HEK293 (cell line): ENCODE results near the gene ISY1.
A peak's percentile ranks its signal among the peaks of the same experiment; 100 is the strongest.

Source experiments
- FEZF1 ChIP-seq: fragments of 450-650 bp; formaldehyde crosslinking; IDR thresholded peaks from 2 replicates; pipeline ENCODE4 v1.5.1; 2016; ENCODE audit warnings: missing biosample characterization, missing genetic modification characterization
- KLF8 ChIP-seq: fragments of 450-650 bp; formaldehyde crosslinking; IDR thresholded peaks from 2 replicates; pipeline ENCODE4 v1.5.1; 2016; ENCODE audit warnings: missing biosample characterization, missing genetic modification characterization
- MEIS1 ChIP-seq: sonication (generic); formaldehyde crosslinking; IDR thresholded peaks from 2 replicates; pipeline ENCODE4 v1.8.1; 2022; ENCODE audit warnings: missing genetic modification reagents, mild to moderate bottlenecking, borderline replicate concordance
- OSR2 ChIP-seq: fragments of 450-650 bp; formaldehyde crosslinking; IDR thresholded peaks from 2 replicates; pipeline ENCODE4 v1.5.1; 2016; ENCODE audit warnings: missing biosample characterization, missing genetic modification characterization
- OVOL3 ChIP-seq: fragments of 450-650 bp; formaldehyde crosslinking; IDR thresholded peaks from 2 replicates; pipeline ENCODE4 v1.5.1; 2016; ENCODE audit warnings: missing biosample characterization, missing genetic modification characterization
- PBX3 ChIP-seq: sonication (generic); formaldehyde crosslinking; IDR thresholded peaks from 2 replicates; pipeline ENCODE4 v1.8.1; 2022; ENCODE audit warnings: mild to moderate bottlenecking, moderate library complexity, missing genetic modification reagents
- PRDM1 ChIP-seq: fragments of 450-650 bp; formaldehyde crosslinking; IDR thresholded peaks from 2 replicates; pipeline ENCODE4; 2016; ENCODE audit warnings: missing biosample characterization, missing genetic modification characterization
- SCRT1 ChIP-seq: fragments of 450-650 bp; formaldehyde crosslinking; IDR thresholded peaks from 2 replicates; pipeline ENCODE4 v1.5.1; 2016; ENCODE audit warnings: missing biosample characterization, missing genetic modification characterization, borderline replicate concordance
- ZBTB17 ChIP-seq: fragments of 450-650 bp; formaldehyde crosslinking; IDR thresholded peaks from 2 replicates; pipeline ENCODE4 v1.5.1; 2016; ENCODE audit warnings: missing biosample characterization, missing genetic modification characterization
- ZNF132 ChIP-seq: fragments of 450-650 bp; formaldehyde crosslinking; IDR thresholded peaks from 2 replicates; pipeline ENCODE4 v1.5.1; 2017; ENCODE audit warnings: missing biosample characterization, missing genetic modification characterization, borderline replicate concordance
- ZNF138 ChIP-seq: fragments of 450-650 bp; formaldehyde crosslinking; IDR thresholded peaks from 2 replicates; pipeline ENCODE4 v1.5.1; 2016; ENCODE audit warnings: missing biosample characterization, missing genetic modification characterization, borderline replicate concordance
- ZNF2 ChIP-seq: fragments of 450-650 bp; formaldehyde crosslinking; IDR thresholded peaks from 2 replicates; pipeline ENCODE4 v1.5.1; 2016; ENCODE audit warnings: missing biosample characterization, missing genetic modification characterization
- ZNF214 ChIP-seq: fragments of 450-650 bp; formaldehyde crosslinking; IDR thresholded peaks from 2 replicates; pipeline ENCODE4 v1.5.1; 2017; ENCODE audit warnings: missing biosample characterization, mild to moderate bottlenecking, missing genetic modification characterization, borderline replicate concordance
- ZNF221 ChIP-seq: fragments of 450-650 bp; formaldehyde crosslinking; IDR thresholded peaks from 2 replicates; pipeline ENCODE4 v1.5.1; 2017; ENCODE audit warnings: missing biosample characterization, missing genetic modification characterization, borderline replicate concordance
- ZNF416 ChIP-seq: fragments of 450-650 bp; formaldehyde crosslinking; IDR thresholded peaks from 2 replicates; pipeline ENCODE4 v1.5.1; 2016; ENCODE audit warnings: missing biosample characterization, missing genetic modification characterization
- ZNF433 ChIP-seq: fragments of 450-650 bp; formaldehyde crosslinking; IDR thresholded peaks from 2 replicates; pipeline ENCODE4 v1.5.1; 2016; ENCODE audit warnings: missing biosample characterization, missing genetic modification characterization, low read depth
- ZNF473 ChIP-seq: fragments of 450-650 bp; formaldehyde crosslinking; IDR thresholded peaks from 2 replicates; pipeline ENCODE4 v1.5.1; 2017; ENCODE audit warnings: missing biosample characterization, missing genetic modification characterization
- ZNF670 ChIP-seq: fragments of 450-650 bp; formaldehyde crosslinking; IDR thresholded peaks from 2 replicates; pipeline ENCODE4 v1.5.1; 2016; ENCODE audit warnings: missing biosample characterization, missing genetic modification characterization, low read depth
- ZNF701 ChIP-seq: fragments of 450-650 bp; formaldehyde crosslinking; IDR thresholded peaks from 2 replicates; pipeline ENCODE4 v1.5.1; 2016; ENCODE audit warnings: missing biosample characterization, missing genetic modification characterization
- ZNF747 ChIP-seq: fragments of 450-650 bp; formaldehyde crosslinking; IDR thresholded peaks from 2 replicates; pipeline ENCODE4 v1.5.1; 2016; ENCODE audit warnings: missing biosample characterization, missing genetic modification characterization
- ZNF830 ChIP-seq: fragments of 450-650 bp; IDR thresholded peaks from 2 replicates; pipeline ENCODE4 v1.5.0; 2018; ENCODE audit warnings: missing biosample characterization, missing genetic modification characterization, low read depth, mild to moderate bottlenecking, moderate library complexity
- ZNF837 ChIP-seq: fragments of 450-650 bp; formaldehyde crosslinking; IDR thresholded peaks from 2 replicates; pipeline ENCODE4 v1.5.1; 2016; ENCODE audit warnings: missing biosample characterization, missing genetic modification characterization
- TF ChIP-seq, protein P1 (sequence below): fragments of 450-650 bp; formaldehyde crosslinking; IDR thresholded peaks from 2 replicates; pipeline ENCODE4 v1.5.1; 2017; ENCODE audit warnings: missing biosample characterization, missing genetic modification characterization
- TF ChIP-seq, protein P2 (sequence below): fragments of 450-650 bp; formaldehyde crosslinking; IDR thresholded peaks from 2 replicates; pipeline ENCODE4 v1.5.1; 2017; ENCODE audit warnings: missing biosample characterization, missing genetic modification characterization
- TF ChIP-seq, protein P3 (sequence below): fragments of 450-650 bp; formaldehyde crosslinking; IDR thresholded peaks from 2 replicates; pipeline ENCODE4 v1.5.1; 2016; ENCODE audit warnings: missing biosample characterization, missing genetic modification characterization
- TF ChIP-seq, protein P4 (sequence below): fragments of 450-650 bp; formaldehyde crosslinking; IDR thresholded peaks from 2 replicates; pipeline ENCODE4 v1.5.1; 2016; ENCODE audit warnings: missing biosample characterization, missing genetic modification characterization
- TF ChIP-seq, protein P5 (sequence below): fragments of 450-650 bp; IDR thresholded peaks from 2 replicates; pipeline ENCODE4 v1.5.1; 2018; ENCODE audit warnings: missing biosample characterization, mild to moderate bottlenecking, missing genetic modification characterization

The ISY1 gene

DNA sequence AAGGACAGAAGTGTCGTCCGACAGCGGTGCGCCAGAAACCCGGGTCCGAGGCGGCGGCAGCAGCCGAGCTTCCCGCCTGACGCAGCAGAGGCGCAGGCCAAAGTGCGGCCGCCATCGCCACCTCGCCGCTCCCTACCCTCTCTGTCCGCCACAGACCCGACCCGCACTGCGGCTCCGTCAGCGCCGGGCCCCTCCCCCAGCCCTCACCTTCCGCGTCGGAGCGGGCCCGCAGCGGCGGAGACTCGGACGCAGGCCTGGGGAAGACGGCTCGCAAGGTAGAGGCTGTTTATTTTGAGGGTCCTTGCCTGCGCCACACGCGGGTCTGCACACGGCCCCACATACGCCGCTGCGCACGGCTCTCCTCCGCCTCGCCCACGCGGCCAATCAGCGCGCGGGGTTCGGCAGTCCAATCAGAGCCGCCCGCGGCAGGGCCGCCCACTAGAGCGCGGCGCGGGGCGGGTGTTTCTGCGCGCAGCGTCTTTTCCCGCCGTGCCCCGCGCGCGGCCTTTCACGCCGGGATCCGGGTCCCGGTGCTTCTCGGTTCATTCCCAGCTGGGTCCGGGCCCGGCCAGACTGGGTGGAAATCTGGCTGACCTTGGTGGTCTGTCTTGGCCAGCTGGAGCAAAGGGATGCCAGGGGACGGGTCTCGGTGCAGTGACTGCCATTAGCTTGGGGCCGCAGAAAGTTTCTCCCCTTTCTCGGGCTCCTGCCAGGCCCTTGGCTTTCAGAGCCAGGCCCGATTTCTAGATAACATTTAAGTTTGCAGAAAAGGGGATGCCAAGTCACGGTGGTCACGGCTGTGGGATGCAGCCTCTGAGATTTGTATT lies 22.9 kb upstream of the ISY1 start, which contains the start of gene CNBP (continued):
- TF ChIP-seq ZNF747 (tag by site-specific recombination) (no peak), ZNF473 (tag by site-specific recombination) (no peak), ZNF837 (tag by site-specific recombination) (no peak), ZNF138 (no peak), ZNF670 (tag by site-specific recombination) (no peak), ZBTB17 (tag by site-specific recombination) (peak; percentile 36; the same call in 1 of the 2 replicates), PRDM1 (tag by site-specific recombination) (no peak), ZNF433 (tag by site-specific recombination) (no peak), ZNF214 (tag by site-specific recombination) (no peak), ZNF221 (tag by site-specific recombination) (no peak), MEIS1 (no peak), OSR2 (tag by site-specific recombination) (no peak), KLF8 (tag by site-specific recombination) (no peak; the same call in 1 of the 2 replicates), OVOL3 (tag by site-specific recombination) (no peak; the same call in 1 of the 2 replicates), ZNF830 (tag by site-specific recombination) (no peak), ZNF416 (no peak), FEZF1 (peak; percentile 45), PBX3 (peak; percentile 52; the same call in 1 of the 2 replicates), ZNF701 (tag by site-specific recombination) (no peak), ZNF132 (no peak), ZNF2 (0 out of 2 replicates have a peak, but pooled peaks have one; percentile 48), SCRT1 (no peak)
- TF ChIP-seq, protein P1, sequence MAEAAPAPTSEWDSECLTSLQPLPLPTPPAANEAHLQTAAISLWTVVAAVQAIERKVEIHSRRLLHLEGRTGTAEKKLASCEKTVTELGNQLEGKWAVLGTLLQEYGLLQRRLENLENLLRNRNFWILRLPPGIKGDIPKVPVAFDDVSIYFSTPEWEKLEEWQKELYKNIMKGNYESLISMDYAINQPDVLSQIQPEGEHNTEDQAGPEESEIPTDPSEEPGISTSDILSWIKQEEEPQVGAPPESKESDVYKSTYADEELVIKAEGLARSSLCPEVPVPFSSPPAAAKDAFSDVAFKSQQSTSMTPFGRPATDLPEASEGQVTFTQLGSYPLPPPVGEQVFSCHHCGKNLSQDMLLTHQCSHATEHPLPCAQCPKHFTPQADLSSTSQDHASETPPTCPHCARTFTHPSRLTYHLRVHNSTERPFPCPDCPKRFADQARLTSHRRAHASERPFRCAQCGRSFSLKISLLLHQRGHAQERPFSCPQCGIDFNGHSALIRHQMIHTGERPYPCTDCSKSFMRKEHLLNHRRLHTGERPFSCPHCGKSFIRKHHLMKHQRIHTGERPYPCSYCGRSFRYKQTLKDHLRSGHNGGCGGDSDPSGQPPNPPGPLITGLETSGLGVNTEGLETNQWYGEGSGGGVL (tag by site-specific recombination) = no peak
- TF ChIP-seq, protein P2, sequence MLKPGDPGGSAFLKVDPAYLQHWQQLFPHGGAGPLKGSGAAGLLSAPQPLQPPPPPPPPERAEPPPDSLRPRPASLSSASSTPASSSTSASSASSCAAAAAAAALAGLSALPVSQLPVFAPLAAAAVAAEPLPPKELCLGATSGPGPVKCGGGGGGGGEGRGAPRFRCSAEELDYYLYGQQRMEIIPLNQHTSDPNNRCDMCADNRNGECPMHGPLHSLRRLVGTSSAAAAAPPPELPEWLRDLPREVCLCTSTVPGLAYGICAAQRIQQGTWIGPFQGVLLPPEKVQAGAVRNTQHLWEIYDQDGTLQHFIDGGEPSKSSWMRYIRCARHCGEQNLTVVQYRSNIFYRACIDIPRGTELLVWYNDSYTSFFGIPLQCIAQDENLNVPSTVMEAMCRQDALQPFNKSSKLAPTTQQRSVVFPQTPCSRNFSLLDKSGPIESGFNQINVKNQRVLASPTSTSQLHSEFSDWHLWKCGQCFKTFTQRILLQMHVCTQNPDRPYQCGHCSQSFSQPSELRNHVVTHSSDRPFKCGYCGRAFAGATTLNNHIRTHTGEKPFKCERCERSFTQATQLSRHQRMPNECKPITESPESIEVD = no peak
- TF ChIP-seq, protein P3, sequence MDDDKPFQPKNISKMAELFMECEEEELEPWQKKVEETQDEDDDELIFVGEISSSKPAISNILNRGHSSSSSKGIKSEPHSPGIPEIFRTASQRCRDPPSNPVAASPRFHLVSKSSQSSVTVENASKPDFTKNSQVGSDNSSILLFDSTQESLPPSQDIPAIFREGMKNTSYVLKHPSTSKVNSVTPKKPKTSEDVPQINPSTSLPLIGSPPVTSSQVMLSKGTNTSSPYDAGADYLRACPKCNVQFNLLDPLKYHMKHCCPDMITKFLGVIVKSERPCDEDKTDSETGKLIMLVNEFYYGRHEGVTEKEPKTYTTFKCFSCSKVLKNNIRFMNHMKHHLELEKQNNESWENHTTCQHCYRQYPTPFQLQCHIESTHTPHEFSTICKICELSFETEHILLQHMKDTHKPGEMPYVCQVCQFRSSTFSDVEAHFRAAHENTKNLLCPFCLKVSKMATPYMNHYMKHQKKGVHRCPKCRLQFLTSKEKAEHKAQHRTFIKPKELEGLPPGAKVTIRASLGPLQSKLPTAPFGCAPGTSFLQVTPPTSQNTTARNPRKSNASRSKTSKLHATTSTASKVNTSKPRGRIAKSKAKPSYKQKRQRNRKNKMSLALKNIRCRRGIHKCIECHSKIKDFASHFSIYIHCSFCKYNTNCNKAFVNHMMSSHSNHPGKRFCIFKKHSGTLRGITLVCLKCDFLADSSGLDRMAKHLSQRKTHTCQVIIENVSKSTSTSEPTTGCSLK = no peak
- TF ChIP-seq, protein P4, sequence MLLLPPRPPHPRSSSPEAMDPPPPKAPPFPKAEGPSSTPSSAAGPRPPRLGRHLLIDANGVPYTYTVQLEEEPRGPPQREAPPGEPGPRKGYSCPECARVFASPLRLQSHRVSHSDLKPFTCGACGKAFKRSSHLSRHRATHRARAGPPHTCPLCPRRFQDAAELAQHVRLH = no peak
- TF ChIP-seq, protein P5, sequence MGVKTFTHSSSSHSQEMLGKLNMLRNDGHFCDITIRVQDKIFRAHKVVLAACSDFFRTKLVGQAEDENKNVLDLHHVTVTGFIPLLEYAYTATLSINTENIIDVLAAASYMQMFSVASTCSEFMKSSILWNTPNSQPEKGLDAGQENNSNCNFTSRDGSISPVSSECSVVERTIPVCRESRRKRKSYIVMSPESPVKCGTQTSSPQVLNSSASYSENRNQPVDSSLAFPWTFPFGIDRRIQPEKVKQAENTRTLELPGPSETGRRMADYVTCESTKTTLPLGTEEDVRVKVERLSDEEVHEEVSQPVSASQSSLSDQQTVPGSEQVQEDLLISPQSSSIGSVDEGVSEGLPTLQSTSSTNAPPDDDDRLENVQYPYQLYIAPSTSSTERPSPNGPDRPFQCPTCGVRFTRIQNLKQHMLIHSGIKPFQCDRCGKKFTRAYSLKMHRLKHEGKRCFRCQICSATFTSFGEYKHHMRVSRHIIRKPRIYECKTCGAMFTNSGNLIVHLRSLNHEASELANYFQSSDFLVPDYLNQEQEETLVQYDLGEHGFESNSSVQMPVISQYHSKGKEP (tag by site-specific recombination) = no peak
